Measurements from ENCODE around the gene USP17L30.
"Not testable (repeated sequence)": the region's sequence is repeated elsewhere in the genome, so short reads cannot be mapped to it uniquely, and the experiment has no call there.

Gene USP17L30

GRCh38 chr4:9353338-9353737, 9.6 kb upstream of the USP17L30 start, which contains the start of gene USP17L29:
Gene USP17L29 (plus strand): TSS chr4:9353638. CDS start chr4:9353638, 0 bp downstream.
- TF ChIP-seq, protein P1, sequence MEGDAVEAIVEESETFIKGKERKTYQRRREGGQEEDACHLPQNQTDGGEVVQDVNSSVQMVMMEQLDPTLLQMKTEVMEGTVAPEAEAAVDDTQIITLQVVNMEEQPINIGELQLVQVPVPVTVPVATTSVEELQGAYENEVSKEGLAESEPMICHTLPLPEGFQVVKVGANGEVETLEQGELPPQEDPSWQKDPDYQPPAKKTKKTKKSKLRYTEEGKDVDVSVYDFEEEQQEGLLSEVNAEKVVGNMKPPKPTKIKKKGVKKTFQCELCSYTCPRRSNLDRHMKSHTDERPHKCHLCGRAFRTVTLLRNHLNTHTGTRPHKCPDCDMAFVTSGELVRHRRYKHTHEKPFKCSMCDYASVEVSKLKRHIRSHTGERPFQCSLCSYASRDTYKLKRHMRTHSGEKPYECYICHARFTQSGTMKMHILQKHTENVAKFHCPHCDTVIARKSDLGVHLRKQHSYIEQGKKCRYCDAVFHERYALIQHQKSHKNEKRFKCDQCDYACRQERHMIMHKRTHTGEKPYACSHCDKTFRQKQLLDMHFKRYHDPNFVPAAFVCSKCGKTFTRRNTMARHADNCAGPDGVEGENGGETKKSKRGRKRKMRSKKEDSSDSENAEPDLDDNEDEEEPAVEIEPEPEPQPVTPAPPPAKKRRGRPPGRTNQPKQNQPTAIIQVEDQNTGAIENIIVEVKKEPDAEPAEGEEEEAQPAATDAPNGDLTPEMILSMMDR (IDR thresholded peaks at IDR 0.05) = not testable (repeated sequence)

DNA sequence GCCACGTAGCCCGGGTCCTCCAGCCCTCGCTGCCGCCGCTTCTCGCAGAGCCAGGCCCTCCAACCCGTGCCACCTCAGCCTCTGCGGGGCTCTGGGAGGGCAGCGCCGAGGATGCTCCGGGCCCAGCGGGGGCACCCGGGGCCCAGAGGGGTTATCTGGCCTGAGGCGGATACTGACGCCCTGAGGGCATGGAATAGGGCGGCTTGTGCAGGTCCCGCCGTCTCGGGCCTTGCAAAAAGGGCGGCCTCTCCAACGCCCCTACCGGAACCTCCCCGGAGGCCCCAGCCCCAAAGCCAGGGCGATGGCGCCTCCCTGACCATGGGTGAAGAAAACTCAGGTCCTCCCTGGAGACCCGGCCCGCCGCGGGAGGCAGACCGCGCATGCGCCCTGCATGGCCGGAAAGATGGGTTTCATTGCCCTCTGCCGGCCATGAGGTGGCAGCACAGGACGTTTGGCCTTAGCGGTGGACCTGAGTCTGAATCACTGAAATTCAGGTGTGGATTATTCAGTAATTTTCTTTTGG, 18.1 kb downstream of the USP17L30 start:
- TF ChIP-seq, protein P1 (IDR thresholded peaks at IDR 0.05) = peak; percentile 74

DNA sequence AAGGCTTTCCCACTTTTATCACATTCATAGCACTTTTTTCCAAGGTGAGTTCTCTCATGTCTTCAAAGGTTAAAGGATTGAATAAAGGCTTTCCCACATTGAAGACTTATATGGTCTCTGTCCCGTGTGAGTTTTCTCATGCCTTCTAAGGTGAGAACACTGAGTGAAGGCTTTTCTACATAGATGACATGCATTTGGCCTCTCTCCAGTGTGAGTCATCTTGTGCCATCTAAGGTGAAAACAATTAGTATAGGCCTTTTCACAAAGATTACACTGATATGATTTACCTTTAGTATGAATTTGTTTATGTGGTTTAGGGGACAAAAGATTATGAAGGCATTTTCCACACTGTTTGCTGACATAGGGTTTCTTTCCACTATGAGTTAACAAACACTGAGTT, 21.2 kb downstream of the USP17L30 start:
- TF ChIP-seq, protein P1 (IDR thresholded peaks at IDR 0.05) = no peak

- TF ChIP-seq, protein P1 (IDR thresholded peaks at IDR 0.05) = no peak
These were observed 46.9 kb downstream of the USP17L30 start for GRCh38 chr4:9409793-9410192.
